PC-9 (cell line): ENCODE measurements around the gene CDHR4. TPM values are rescaled to one million over a fixed set of nuclear protein-coding genes. Genes with fewer than 3 reads are reported as not detected.
"Not testable (repeated sequence)": the region's sequence is repeated elsewhere in the genome, so short reads cannot be mapped to it uniquely, and the experiment has no call there.

ENCODE experiments used
- BruUV-seq: library from RNA; stranded (reverse); fragments of 400-500 nt; replicated peaks from 2 replicates; lab custom pipeline; 2021; lab: Mats Ljungman, UMichigan
- CTCF ChIA-PET: fragments of 300-600 bp; sonication (Branson Sonifier 250); formaldehyde crosslinking; loops from one replicate; lab custom pipeline; 2022; ENCODE audit warnings: antibody characterized with exemption; lab: Charles Lee
- POLR2A ChIA-PET: fragments of 300-600 bp; sonication (Branson Sonifier 250); formaldehyde crosslinking; loops from one replicate; lab custom pipeline; 2022; ENCODE audit warnings: antibody characterized with exemption; ENCODE audit not compliant: unreplicated experiment; lab: Charles Lee
- DNase-seq, 2 experiments: peaks; one replicate each; pipeline versions ENCODE4 v3.0.0 to v3.0.0-alpha.2; 2015 to 2022; ENCODE audit warnings: mixed read lengths in 1 of 2
- H2AFZ ChIP-seq: fragments of 200-600 bp; sonication (generic); 2 replicates; pipeline ENCODE4 v1.8.1; 2017; ENCODE audit warnings: antibody characterized with exemption
- H3F3A ChIP-seq: fragments of 200-600 bp; sonication (generic); 2 replicates; pipeline ENCODE4 v1.8.1; 2017; ENCODE audit warnings: antibody characterized with exemption, mild to moderate bottlenecking, low read depth; ENCODE audit not compliant: insufficient read depth
- H3K27ac ChIP-seq: fragments of 200-600 bp; sonication (generic); 2 replicates; pipeline ENCODE4 v1.6.1; 2016; ENCODE audit warnings: mixed run types
- H3K27me3 ChIP-seq: fragments of 200-600 bp; sonication (generic); 2 replicates; pipeline ENCODE4 v1.6.1; 2016; ENCODE audit warnings: low read depth, mixed run types; ENCODE audit not compliant: insufficient read depth
- H3K36me3 ChIP-seq: fragments of 200-600 bp; sonication (generic); 2 replicates; pipeline ENCODE4 v1.6.1; 2016; ENCODE audit warnings: low read depth, mixed run types
- H3K4me1 ChIP-seq: fragments of 200-600 bp; sonication (generic); replicated peaks from 2 replicates; pipeline ENCODE4 v1.6.1; 2016; ENCODE audit warnings: mixed run types; ENCODE audit not compliant: insufficient read depth
- H3K4me2 ChIP-seq: fragments of 200-600 bp; sonication (generic); 2 replicates; pipeline ENCODE4 v1.6.1; 2017; ENCODE audit warnings: mixed run types
- H3K4me3 ChIP-seq: fragments of 200-600 bp; sonication (generic); 2 replicates; pipeline ENCODE4 v1.6.1; 2016; ENCODE audit warnings: mixed run types
- H3K79me2 ChIP-seq: fragments of 200-600 bp; sonication (generic); 2 replicates; pipeline ENCODE4 v1.6.1; 2017; ENCODE audit warnings: low read depth, mixed run types
- H3K9me2 ChIP-seq: fragments of 200-600 bp; sonication (generic); 2 replicates; pipeline ENCODE4 v1.8.1; 2017; ENCODE audit warnings: mild to moderate bottlenecking; ENCODE audit not compliant: insufficient read depth
- H3K9me3 ChIP-seq: fragments of 200-600 bp; sonication (generic); 2 replicates; pipeline ENCODE4 v1.8.1; 2016; ENCODE audit warnings: low read depth; ENCODE audit not compliant: insufficient read depth
- H4K20me1 ChIP-seq: fragments of 200-600 bp; sonication (generic); 2 replicates; pipeline ENCODE4 v1.8.1; 2017; ENCODE audit not compliant: insufficient read depth
- EZH2 ChIP-seq: fragments of 200-600 bp; sonication (generic); IDR thresholded peaks from 2 replicates; pipeline ENCODE4 v1.8.0; 2017; ENCODE audit warnings: antibody characterized with exemption, low read depth
- intact Hi-C: fragments of 100-400 bp; cut with micrococcal nuclease; formaldehyde crosslinking; loops from one replicate; pipeline ENCODE4 v1.10.0; 2022; ENCODE audit not compliant: unreplicated experiment
- total RNA-seq: library from RNA; stranded (reverse); gene quantifications from 2 replicates; pipeline ENCODE4 v1.2.3, GENCODE V29; 2021
- TF ChIP-seq, protein P1 (sequence below): fragments of 200-600 bp; sonication (generic); conservative IDR thresholded peaks from 2 replicates; pipeline ENCODE4 v1.6.1; 2017; ENCODE audit warnings: mixed run types, antibody characterized with exemption, mild to moderate bottlenecking, moderate library complexity

Gene CDHR4
- total RNA-seq, 1 experiment from 2014 or later, result 3.5 TPM

- POLR2A ChIA-PET, result interaction anchor here (0.6 to 0.8 kb wide), 2 partner anchors 23 to 1279 kb away, joined by 10 to 13 read pairs; no protein-coding TSS in a partner anchor
Observed at GRCh38 chr3:49779358-49780079, 20.2 kb downstream of the CDHR4 start.

GRCh38 chr3:49776101-49776500 is 23.6 kb downstream of the CDHR4 start:
- intact Hi-C loops, H3K27me3 ChIP-seq, H3K36me3 ChIP-seq, H3K4me1 ChIP-seq, DNase-seq, H3K4me2 ChIP-seq, H3K9me3 ChIP-seq, H3K9me2 ChIP-seq, H2AFZ ChIP-seq, H3K27ac ChIP-seq, POLR2A ChIA-PET, BruUV-seq, H3F3A ChIP-seq, H3K4me3 ChIP-seq, CTCF ChIA-PET: not testable (repeated sequence)
- H4K20me1 ChIP-seq, result peaks cover 22% of the 10 kb centered on the region
- peaks cover 37% of the 10 kb centered on the region for H3K79me2 ChIP-seq

More at GRCh38 chr3:49779358-49780079, 20.2 kb downstream of the CDHR4 start:
- no peak overlapping the region for H2AFZ ChIP-seq
- H3K4me1 ChIP-seq, result no peaks in the 10 kb centered on the region
- no peaks in the 10 kb centered on the region for H3K9me2 ChIP-seq
- no peak overlapping the region for H3K27ac ChIP-seq
- no peak overlapping the region for H3K4me2 ChIP-seq
- TF ChIP-seq EZH2, result no peak
- TF ChIP-seq, protein P1, sequence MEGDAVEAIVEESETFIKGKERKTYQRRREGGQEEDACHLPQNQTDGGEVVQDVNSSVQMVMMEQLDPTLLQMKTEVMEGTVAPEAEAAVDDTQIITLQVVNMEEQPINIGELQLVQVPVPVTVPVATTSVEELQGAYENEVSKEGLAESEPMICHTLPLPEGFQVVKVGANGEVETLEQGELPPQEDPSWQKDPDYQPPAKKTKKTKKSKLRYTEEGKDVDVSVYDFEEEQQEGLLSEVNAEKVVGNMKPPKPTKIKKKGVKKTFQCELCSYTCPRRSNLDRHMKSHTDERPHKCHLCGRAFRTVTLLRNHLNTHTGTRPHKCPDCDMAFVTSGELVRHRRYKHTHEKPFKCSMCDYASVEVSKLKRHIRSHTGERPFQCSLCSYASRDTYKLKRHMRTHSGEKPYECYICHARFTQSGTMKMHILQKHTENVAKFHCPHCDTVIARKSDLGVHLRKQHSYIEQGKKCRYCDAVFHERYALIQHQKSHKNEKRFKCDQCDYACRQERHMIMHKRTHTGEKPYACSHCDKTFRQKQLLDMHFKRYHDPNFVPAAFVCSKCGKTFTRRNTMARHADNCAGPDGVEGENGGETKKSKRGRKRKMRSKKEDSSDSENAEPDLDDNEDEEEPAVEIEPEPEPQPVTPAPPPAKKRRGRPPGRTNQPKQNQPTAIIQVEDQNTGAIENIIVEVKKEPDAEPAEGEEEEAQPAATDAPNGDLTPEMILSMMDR, result no peak
- H3K79me2 ChIP-seq, result peaks cover 34% of the 10 kb centered on the region
- DNase-seq, result no peak
- H3K27me3 ChIP-seq, result no peaks in the 10 kb centered on the region
- no peaks in the 10 kb centered on the region; the same call in 1 of the 2 replicates for H3F3A ChIP-seq
- peaks cover 14% of the 10 kb centered on the region for H4K20me1 ChIP-seq
- H3K36me3 ChIP-seq, result no peaks in the 10 kb centered on the region
- intact Hi-C loops, result no loop called here
- no peaks in the 10 kb centered on the region for H3K9me3 ChIP-seq
- CTCF ChIA-PET, result interaction anchor here (0.5 kb wide), 1 partner anchor 205 kb away, joined by 5 read pairs; no protein-coding TSS in a partner anchor
- BruUV-seq, result no TSS peak
- H3K4me3 ChIP-seq, result no peak overlapping the region

GRCh38 chr3:49775538-49775937 is 24.1 kb downstream of the CDHR4 start:
- H4K20me1 ChIP-seq, result peaks cover 24% of the 10 kb centered on the region
- TF ChIP-seq, protein P1, result no peak
- no peak for TF ChIP-seq EZH2
- ChIA-PET CTCF (no interaction called here), POLR2A (no interaction called here)
- H3K9me2 ChIP-seq, result no peaks in the 10 kb centered on the region
- H3F3A ChIP-seq, result no peaks in the 10 kb centered on the region
- intact Hi-C loops, result no loop called here
- BruUV-seq, result no TSS peak
- H3K9me3 ChIP-seq, result no peaks in the 10 kb centered on the region
- no peak for DNase-seq
- H3K36me3 ChIP-seq, result no peaks in the 10 kb centered on the region
- no peak overlapping the region for H3K4me2 ChIP-seq
- no peaks in the 10 kb centered on the region for H3K27me3 ChIP-seq
- H3K79me2 ChIP-seq, result peaks cover 35% of the 10 kb centered on the region
- H3K4me1 ChIP-seq, result no peaks in the 10 kb centered on the region
- H2AFZ ChIP-seq, result no peak overlapping the region
- H3K4me3 ChIP-seq, result no peak overlapping the region
- no peak overlapping the region for H3K27ac ChIP-seq
